Vagina (tissue), 2 donors: ENCODE measurements around the gene TAF15.

Experiments used
- CTCF ChIP-seq, 3 experiments: fragments of 450-650 bp in 2 of 3; fragments of 200-600 bp in 1 of 3; sonication (generic) in 1 of 3; IDR thresholded peaks; one replicate each; pipeline ENCODE4 v1.5.1; 2017 to 2019; ENCODE audit warnings: antibody characterized with exemption in 3 of 3, mild to moderate bottlenecking in 2 of 3, moderate library complexity in 2 of 3
- POLR2A ChIP-seq, 2 donors: fragments of 450-650 bp; IDR thresholded peaks; one replicate each; pipeline ENCODE4 v1.6.1; 2017; ENCODE audit warnings: antibody characterized with exemption in 2 of 2, mild to moderate bottlenecking in 2 of 2, moderate library complexity in 2 of 2
- POLR2AphosphoS5 ChIP-seq, 2 donors: sonication (generic); formaldehyde crosslinking; IDR thresholded peaks; one replicate each; pipeline ENCODE4 v1.9.0; 2017; ENCODE audit warnings: antibody characterized with exemption in 2 of 2, mild to moderate bottlenecking in 2 of 2, low read depth in 1 of 2; ENCODE audit not compliant: insufficient read depth in 1 of 2

GRCh38 chr17:35774499-35774898 lies 34.8 kb upstream of the TAF15 start:
- TF ChIP-seq CTCF (IDR thresholded peaks at IDR 0.05): no peak
- TF ChIP-seq POLR2AphosphoS5 (IDR thresholded peaks at IDR 0.05; ENCODE audit: insufficient read depth in 1 of 2, low read depth in 1 of 2): no peak
- TF ChIP-seq POLR2A (IDR thresholded peaks at IDR 0.05): no peak
